ENCODE measurements around the gene PIN1. TPM values are rescaled to one million over a fixed set of nuclear protein-coding genes. Genes with fewer than 3 reads are reported as not detected.

Gene PIN1
- total and polyA plus RNA-seq, 2 of the 13 experiments (the other 11 are each of a cell fraction or from before 2014, with no cell fraction given), result 31.9 to 72.0 TPM

- TF ChIP-seq BCLAF1 (IDR thresholded peaks at IDR 0.05) (no peak), GRHL1 (CRISPR knock-in tag; conservative IDR thresholded peaks at IDR 0.05) (no peak), NFKB2 (CRISPR knock-in tag; IDR thresholded peaks at IDR 0.05; ENCODE audit: borderline replicate concordance) (peak; percentile 72; the same call in 1 of the 2 replicates), LBX2 (CRISPR knock-in tag; IDR thresholded peaks at IDR 0.05; ENCODE audit: borderline replicate concordance) (0 out of 2 replicates have a peak, but pooled peaks have one; percentile 76), SETDB1 (CRISPR knock-in tag; IDR thresholded peaks at IDR 0.05; ENCODE audit: borderline replicate concordance) (no peak), FOXA1 (IDR thresholded peaks at IDR 0.05) (no peak), FOXA1 (CRISPR knock-in tag; IDR thresholded peaks at IDR 0.05) (0 out of 2 replicates have a peak, but pooled peaks have one; percentile 4), ZNF766 (CRISPR knock-in tag; IDR thresholded peaks at IDR 0.05; ENCODE audit: borderline replicate concordance) (no peak), MZF1 (CRISPR knock-in tag; IDR thresholded peaks at IDR 0.05; ENCODE audit: borderline replicate concordance) (no peak), GATAD1 (CRISPR knock-in tag; IDR thresholded peaks at IDR 0.05) (peak; percentile 99), SUZ12 (IDR thresholded peaks at IDR 0.05; ENCODE audit: low read depth, low read length) (no peak), SAP130 (CRISPR knock-in tag; IDR thresholded peaks at IDR 0.05; ENCODE audit: low read depth) (peak; percentile 90), ZNF354B (CRISPR knock-in tag; IDR thresholded peaks at IDR 0.05) (no peak), ZNF513 (CRISPR knock-in tag; conservative IDR thresholded peaks at IDR 0.05) (no peak), ZBTB42 (CRISPR knock-in tag; IDR thresholded peaks at IDR 0.05) (no peak), KLF11 (CRISPR knock-in tag; IDR thresholded peaks at IDR 0.05) (no peak), ZBTB44 (CRISPR knock-in tag; IDR thresholded peaks at IDR 0.05) (no peak), SRY (CRISPR knock-in tag; IDR thresholded peaks at IDR 0.05) (peak; percentile 60; the same call in 1 of the 2 replicates), ZC3H4 (CRISPR knock-in tag; IDR thresholded peaks at IDR 0.05; ENCODE audit: borderline replicate concordance) (no peak), ZFP82 (CRISPR knock-in tag; IDR thresholded peaks at IDR 0.05; ENCODE audit: borderline replicate concordance) (no peak)
These were observed 16.2 kb upstream of the PIN1 start, which contains the start of gene FBXL12 (continued) for GRCh38 chr19:9818734-9819595.
